GM11168 (cell line): ENCODE data around the gene S100A1.

Source experiments
- in situ Hi-C: fragments of 300-500 bp; cut with MboI; formaldehyde crosslinking; loops from one replicate; pipeline ENCODE4 v1.12.0; 2022; ENCODE audit warnings: low sequenced_read_pairs; ENCODE audit not compliant: unreplicated experiment

Gene S100A1

DNA sequence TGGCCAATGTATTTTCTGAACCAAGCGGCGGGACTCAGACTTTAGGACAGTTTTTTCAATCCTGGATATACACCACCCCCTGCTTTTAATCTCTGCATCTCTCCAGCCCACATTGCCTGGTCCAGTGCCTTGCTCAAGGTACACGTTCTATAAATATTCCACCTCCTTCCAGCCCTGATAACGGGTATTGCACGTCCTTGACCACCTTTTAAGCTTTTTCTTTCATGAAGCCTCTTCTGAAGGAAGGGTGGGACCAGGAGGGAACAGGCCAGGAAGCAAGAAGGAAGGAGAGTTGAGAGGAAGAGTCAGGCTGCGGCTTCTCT lies 18.7 kb upstream of the S100A1 start:
- in situ Hi-C loops, result no loop called here

DNA sequence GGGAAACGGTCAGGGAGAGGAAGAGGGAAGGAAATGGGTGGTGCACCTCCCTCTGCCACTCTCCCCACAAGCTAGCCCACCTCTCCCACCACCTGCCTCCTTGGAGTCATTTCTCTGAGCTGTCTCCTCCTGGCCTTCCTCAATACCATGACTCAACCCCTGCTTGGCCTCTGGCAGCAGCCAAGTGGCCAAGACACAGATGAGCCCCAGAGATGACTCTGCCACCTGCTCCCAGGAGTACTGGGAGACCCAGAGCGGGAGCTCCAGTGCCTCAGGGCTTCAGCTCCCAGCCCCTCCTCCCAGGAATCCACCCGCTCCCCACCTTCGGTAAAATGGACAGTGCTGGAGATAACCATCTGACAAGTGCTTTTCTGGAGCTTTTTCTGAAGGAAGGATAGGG lies 17.9 kb upstream of the S100A1 start:
- in situ Hi-C loops, result no loop called here

DNA sequence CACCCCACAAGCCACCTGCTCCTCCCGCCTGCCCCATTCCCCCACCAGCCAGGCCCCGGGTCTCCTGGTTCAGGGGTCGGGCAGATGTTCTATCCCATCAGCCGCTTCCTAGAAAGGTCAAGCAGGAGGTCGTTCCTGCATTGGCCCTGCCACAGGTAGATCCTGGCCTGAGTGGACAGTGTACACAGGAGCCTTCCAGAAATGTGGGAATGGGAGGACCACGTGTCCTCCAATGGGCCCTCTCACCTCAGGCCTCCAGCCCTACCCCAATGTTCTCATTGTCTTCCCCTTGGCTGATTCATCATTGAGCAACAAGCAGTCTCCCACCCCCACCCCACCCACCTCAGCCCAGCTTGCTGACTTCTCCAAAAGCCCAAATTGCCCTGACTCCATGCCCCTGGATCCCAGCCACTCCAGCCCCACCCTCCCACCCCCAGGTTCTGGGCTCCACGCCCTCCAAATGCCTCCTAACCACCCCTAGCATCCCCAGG lies 17.4 kb upstream of the S100A1 start:
- in situ Hi-C loops, result no loop called here

DNA sequence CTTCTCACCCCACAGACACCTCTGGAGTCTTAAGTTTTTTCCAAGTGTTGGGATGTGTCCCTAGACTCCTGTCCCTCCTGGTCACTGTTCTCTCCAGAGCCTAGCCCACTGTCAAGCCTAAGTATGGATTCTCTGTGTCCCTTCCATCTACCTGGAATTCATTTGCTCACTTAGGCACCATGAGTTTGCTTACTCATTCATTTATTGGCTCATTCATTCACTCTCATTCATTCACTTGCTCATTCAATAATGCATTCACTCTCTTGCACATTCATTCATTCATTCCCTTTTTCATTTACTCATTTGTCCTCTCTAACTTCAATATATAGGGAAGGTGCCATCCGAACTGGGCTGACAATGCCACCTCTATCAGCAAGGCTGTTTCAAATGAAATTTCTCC lies 16.9 kb upstream of the S100A1 start:
- in situ Hi-C loops, result no loop called here

DNA sequence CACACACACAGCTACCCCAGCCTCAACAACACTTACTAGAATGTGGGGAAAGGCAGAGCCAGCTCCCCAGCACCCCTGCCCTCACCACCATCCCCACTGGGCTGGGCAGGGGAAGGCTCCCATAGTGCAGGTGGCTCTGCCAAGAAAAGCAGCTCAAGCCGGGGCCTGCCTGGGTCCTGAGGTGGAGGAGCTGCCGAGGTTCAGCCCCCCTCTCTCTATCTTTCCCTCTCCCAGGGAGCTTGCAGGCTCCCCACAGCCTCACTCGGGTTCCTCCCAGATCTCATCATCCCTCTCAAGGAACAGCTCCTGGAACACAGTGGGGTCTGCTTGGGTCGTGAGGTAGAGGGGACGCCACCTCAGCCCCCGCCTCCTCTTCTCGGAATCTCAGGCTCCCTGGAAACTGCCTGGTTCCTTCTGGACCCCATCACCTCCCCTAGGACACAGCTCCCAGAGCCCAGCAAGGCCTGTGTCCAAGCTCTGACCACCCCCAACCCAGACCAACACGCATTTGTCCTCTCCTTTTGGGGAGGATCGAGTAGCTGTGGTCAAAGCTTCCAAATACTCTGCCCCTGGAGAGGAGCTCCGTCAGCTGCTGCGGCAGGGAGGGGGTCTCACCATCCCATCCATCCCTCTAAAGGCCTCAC lies 16.0 kb upstream of the S100A1 start:
- in situ Hi-C loops, result no loop called here

DNA sequence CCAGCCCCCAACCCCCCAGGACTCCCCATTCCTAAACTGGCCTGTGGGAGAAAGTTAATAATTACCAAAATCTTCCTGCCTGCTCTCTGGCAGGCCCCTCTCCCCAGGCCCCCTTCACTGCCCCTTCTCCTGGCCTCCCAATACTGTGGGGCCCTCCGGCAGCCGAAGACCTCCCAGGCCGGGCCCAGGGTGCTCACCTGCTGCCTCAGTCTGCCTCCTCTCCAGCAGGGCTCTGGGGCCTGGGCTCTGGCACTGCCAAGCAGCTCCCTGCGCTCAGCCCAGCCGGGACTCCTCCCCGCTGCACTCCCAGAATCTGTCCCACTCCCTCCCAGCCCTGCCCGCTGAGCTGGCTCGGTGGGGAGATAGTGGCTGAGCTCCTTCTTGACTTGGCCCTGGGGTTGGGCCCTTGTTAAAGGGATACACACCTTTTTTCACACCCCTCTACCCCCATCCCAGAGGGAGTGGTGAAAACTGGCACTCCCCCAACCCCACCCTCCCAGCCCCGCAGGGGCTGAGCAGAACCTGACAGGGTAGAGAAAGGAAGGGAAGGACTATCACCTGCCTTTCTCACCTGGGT lies 15.4 kb upstream of the S100A1 start, which contains the start of gene S100A16:
Gene S100A16, minus strand, starts transcription at position 383 of the 577 bp plus-strand sequence. CDS start 4,986 bp downstream, outside the sequence.
- in situ Hi-C loops, result no loop called here

DNA sequence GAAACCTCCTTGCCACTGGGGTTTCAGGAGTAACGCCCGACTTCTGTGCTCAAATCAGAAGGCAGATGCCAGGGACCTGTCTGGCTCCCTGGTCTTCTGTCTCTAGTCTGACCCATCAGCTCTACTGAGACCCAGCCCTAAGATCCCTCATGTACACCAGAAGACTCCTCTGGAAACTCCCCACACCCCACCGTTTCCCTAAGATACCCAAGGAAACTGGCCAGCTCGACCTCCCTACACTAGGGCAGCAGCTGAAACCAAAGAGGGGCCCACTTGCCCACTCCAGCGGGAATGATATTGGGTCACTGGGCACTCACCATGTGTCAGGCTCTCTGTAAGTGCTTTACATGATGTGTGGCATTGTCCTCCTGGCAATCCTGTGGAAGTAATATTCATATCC lies 14.8 kb upstream of the S100A1 start:
- in situ Hi-C loops, result no loop called here

DNA sequence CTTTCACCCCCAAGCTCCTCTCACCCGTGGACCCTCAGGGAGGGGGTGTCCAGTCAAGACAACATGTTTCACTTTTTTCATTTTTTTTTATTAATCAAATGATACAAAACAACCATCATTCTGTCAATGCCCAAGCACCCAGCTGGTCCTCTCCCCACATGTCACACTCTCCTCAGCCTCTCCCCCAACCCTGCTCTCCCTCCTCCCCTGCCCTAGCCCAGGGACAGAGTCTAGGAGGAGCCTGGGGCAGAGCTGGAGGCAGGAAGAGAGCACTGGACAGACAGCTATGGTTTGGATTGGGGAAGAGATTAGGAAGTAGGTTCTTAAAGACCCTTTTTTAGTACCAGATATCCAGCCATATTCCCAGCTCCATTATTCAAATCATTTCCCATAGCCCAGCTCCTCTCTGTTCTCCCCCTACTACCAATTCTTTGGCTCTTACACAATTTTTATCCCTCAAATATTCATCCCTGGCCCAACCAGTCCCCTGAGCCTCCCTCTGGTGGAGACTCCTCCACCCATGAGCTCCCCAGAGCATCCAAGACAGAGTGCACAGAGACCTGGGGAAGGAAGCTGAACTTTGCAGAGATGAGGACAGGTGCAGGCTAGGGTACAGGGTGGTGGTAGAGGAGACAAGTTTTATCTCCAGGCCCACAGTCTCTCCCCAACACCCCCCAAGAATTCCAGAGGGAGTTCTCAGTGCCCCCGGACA lies 13.9 kb upstream of the S100A1 start:
- in situ Hi-C loops, result no loop called here

DNA sequence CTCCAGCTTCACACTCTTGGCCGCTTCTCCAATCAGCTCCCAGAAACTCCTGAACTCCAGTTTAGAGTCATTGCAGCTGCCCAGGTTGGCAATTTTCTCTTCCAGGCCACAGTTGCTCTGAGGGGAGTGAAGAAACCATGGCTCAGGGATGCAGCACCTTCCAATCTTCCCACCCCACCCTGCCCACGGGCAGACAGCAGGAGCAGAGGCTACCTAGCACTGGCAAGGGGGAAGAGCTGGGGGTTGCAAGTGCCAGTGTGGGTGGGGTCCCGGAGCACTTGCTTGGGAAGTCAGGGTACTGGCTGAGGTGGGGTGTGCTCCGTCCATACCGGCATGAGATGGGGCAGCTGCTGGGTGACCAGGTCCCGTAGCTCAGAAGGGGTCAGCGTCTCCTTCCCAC lies 13.3 kb upstream of the S100A1 start:
- in situ Hi-C loops, result no loop called here

DNA sequence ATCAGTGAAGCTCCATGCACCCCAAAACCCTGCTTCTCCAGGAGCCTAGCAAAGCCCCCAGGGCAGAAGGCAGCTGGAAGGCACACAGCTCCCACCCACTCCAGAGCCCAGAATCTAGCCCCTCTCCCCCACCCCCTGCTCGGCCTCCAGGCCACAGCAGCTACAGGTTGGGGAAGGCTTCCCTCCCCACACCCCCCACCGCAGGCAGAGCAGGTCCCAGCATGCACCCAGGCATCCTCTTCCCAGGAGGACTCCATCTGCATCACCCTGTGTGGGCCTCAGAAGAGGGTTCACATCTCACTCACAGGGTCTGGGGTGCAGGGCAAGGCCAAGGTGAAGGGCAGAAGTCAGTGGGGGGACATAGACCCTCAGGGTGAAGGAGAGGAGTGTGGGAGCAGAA lies 12.8 kb upstream of the S100A1 start:
- in situ Hi-C loops, result no loop called here

DNA sequence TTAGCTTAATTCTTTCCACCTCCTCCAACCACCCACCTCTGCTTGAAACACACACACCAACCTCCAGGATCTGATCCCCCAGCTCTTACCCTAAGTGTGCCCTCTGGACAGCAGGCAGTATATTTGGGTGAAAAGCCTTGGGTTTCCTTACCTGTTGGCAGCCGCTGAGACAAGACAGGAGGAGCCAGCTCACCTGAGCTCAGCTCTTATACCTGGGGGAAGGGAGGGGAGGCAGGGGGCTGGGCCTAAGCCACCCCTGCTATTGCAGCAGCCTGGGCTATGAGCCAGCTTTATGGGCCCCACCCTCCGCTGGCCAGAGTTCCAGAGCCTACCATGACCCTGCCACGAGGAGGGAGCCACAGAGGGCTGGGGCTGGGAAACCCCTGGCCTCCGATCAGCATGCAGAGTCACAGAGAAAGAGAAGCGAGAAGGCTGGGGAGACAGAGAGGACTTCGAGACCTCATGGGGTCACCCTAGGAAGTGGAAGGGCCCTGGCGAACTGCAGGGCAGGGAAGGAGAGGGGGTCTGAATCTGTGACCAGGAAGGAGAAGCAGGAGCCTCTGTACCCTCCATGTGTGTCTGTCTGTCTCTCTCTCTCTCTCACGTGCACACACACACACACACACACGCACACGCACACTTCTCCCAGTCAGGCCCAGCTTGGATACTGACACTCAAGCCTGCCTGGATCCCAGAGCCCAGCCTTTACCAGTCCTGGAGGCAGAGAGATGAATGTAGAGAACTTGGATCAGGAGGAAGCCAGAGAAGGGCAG lies 11.9 kb upstream of the S100A1 start, which contains the start of gene S100A14:
Gene S100A14, minus strand, starts transcription at position 182 of the 773 bp plus-strand sequence. CDS start 467 bp downstream, outside the sequence.
- in situ Hi-C loops, result no loop called here

DNA sequence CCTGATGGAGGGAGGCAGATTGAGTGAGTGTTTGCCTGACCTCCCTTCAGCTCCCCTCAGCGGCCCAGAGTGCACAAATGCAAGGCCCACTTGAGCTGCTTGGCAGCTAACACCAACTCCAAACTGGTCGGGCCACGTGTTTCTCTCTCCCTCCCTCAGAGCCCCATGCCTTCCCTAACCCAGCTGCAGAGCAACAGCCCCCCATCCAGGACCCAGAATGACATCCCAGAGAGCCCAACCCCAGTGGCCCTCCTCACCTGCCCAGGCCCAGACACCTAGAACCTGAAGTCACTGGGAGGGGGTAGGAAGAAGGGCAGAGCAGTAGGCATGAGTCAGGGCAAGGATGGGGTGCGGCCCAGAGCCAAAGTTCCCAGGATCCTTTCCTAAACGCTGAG lies 11.3 kb upstream of the S100A1 start:
- in situ Hi-C loops, result no loop called here

DNA sequence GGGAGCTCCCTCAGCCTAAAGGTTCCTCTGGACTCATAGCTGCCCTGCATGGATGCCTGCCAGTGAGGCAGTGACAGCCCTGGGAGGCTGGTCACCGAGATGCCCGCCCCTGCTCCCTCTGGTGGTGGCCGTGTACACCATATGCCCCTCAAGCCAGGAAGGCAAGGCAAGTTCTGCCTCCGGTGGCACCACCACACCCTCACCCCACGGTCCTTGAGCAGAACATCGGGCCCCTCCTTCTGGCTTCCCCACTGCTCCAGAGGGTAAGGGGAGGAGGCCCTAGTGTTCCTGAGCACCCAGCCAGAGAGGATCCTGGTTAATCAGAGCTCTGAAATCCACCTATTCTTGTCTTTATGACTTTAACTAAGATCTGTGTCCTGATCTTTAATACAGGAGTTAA lies 10.6 kb upstream of the S100A1 start:
- in situ Hi-C loops, result no loop called here

DNA sequence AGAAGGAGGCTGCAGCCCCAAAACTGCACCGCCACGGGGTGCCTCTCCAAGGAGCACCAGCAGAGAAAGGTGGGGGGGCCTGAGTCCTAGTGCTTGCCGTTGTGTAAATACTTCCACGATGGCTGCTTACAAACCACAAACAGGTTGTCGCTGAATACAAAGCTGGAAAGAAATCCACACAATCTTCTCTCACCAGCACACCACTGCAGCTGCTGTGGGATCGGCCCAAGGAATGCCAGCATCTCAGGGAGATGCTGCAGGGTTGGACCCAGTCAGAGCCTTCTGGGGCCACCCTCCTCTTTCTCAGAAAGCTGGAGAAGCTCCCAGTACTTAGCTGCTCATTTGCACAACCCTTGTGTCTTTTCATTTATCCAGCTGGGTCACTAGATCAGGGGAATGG lies 9.1 kb upstream of the S100A1 start:
- in situ Hi-C loops, result no loop called here

DNA sequence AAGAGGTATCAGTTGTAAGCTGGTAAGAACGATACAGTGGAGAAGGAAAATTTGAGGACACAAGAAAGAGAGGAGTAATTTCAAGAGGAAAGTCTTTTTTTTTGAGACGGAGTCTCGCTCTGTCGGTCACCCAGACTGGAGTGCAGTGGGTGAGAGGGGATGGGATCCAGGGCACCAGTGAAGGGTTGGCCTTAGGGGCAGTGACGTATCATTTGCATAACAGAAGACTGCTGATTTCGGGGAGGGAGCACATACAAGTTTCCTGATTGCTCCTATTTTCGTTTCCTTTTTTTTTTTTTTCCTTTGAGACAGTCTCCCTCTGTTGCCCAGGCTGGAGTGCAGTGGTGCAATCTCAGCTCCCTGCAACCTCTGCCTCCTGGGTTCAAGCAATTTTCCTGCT lies 5.1 kb upstream of the S100A1 start:
- in situ Hi-C loops, result loop anchor here (5.0 kb wide), 1 partner anchor 106 kb away; no protein-coding TSS in a partner anchor

DNA sequence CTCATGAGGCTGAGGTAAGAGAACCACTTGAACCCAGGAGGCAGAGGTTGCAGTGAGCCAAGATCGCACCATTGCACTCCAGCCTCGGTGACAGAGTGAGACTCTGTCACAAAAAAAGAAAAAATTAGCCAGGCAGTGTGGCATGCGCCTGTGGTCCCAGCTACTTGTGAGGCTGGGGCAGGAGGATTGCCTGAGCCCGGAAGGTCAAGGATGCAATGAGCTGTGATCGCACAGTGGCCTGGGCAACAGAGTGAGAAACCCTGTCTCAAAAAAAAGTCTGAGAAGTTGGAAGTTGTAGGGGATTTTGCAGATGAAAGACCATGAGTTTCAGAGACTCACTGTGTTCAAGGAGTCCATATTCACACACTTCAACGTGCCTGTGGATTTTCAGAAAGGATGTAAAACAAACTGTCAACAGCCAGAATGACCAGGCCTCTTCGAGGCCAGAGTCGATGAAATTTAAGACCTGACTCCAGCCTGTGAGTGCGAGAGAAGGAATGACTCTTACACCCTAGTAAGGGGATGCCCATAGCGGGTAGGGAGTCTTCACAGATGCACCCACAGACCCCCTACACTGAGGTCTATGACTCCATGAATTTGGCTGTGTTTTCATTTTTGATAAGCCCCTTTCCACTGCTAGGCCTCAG lies 3.1 kb upstream of the S100A1 start:
- in situ Hi-C loops, result loop anchor here (5.0 kb wide), 1 partner anchor 108 kb away; no protein-coding TSS in a partner anchor

DNA sequence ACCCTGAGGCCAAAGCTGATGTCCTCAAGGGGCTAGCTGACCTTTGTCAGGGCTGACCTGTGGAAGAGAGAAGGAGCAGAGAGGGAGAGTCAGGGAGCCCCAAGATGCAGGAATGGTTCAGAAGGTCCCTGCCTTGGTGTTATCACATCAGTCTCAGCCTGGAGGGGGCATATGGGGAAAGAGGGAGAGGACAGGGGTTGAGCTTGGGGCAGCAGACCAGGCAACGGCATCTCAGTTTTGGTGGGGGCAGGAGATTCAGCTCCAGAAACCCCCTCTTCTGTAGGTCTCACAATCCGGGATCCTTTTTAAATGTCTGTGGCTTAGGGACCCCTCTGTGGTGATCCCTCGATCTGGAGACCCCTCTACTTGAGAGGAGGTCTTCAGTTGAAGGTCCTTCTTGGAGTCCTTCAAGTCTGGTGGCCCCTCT lies 1.7 kb upstream of the S100A1 start:
- in situ Hi-C loops, result no loop called here

DNA sequence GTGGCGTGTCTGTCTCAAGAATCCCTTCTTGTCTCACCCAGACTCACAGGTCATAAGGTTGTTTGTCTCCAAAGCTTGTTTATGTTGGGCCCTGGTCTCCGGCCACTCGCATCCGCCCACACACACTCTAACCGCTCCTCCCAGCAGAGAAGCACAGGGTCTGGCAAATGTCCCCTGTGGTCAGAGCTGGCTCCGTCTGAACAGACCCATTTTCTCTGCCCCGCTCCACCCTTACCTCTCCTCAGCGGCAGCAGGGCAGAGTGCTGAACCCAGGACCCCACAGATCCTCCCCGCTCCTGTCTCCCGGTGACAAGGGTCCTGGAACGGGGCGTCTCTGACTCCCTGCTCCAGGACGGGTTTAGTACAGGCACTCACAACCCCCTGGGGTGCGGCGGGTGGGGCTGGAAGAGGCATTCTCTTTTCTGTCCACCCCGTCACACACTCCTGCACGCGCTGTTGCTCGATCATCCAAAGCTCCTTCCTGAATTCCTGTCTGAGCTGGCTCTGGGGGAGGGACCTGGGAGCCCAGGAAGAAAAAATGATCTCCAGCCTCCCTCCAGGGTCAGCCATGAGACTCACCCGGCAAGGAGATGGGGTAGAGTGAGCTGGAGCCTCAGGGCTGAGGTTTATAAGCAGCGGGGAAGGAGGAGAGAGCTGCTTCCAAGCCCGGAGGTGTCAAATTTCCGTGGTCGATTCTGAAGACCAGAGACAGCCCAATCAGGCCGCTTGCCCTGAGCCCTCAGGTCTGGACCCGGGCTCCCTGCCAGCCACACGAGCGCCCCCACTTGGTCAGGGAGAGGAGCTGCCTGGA lies 1.1 kb upstream of the S100A1 start, which contains the start of gene S100A13:
Gene S100A13, minus strand, starts transcription at position 602 of the 811 bp plus-strand sequence. CDS start 1,033 bp downstream, outside the sequence.
- in situ Hi-C loops, result no loop called here
